AG09319 (cell line): Measurements from ENCODE around the gene ATP8B3.

Experiments used
- DNase-seq: peaks from one replicate; pipeline ENCODE4 v3.0.0-alpha.2; 2010; ENCODE audit warnings: low read depth; ENCODE audit errors: extremely low read depth
- TF ChIP-seq, protein P1 (sequence below): IDR thresholded peaks from 2 replicates; pipeline ENCODE4 v1.5.1; 2011; ENCODE audit warnings: low read depth, mild to moderate bottlenecking, inconsistent platforms, low read length, moderate library complexity

ATP8B3 gene

DNA sequence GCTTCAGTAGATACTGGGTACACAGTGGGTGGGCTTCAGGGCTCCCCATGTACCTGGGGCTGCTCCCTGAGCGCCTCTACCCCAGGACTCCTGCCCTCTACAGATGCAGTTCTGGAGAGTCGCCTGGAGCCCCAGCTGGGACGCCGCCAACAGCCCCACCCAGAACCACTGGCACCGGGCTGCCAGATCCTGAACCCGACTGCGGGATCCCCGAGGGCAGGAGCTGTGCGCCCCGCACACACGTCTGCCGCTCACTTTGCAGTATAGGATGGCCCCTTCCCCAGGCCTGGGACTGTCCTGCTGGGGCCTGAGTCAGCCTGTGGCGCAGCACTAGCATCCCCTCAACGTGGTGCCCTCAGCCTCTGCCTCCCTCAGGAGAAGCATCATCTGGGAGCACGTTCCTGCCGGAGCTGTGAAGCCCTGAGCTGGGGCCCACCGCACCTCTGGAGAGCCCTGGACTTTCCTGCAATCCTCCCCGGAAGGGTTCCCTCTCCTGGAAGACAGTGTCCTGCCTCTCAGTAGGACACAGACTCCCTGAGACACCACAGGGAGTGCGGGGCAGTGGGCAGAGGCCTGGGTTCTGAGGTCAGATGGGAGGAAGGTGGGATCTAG is 32.5 kb upstream of the ATP8B3 start:
- no peak for DNase-seq
- TF ChIP-seq, protein P1, sequence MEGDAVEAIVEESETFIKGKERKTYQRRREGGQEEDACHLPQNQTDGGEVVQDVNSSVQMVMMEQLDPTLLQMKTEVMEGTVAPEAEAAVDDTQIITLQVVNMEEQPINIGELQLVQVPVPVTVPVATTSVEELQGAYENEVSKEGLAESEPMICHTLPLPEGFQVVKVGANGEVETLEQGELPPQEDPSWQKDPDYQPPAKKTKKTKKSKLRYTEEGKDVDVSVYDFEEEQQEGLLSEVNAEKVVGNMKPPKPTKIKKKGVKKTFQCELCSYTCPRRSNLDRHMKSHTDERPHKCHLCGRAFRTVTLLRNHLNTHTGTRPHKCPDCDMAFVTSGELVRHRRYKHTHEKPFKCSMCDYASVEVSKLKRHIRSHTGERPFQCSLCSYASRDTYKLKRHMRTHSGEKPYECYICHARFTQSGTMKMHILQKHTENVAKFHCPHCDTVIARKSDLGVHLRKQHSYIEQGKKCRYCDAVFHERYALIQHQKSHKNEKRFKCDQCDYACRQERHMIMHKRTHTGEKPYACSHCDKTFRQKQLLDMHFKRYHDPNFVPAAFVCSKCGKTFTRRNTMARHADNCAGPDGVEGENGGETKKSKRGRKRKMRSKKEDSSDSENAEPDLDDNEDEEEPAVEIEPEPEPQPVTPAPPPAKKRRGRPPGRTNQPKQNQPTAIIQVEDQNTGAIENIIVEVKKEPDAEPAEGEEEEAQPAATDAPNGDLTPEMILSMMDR: no peak

DNA sequence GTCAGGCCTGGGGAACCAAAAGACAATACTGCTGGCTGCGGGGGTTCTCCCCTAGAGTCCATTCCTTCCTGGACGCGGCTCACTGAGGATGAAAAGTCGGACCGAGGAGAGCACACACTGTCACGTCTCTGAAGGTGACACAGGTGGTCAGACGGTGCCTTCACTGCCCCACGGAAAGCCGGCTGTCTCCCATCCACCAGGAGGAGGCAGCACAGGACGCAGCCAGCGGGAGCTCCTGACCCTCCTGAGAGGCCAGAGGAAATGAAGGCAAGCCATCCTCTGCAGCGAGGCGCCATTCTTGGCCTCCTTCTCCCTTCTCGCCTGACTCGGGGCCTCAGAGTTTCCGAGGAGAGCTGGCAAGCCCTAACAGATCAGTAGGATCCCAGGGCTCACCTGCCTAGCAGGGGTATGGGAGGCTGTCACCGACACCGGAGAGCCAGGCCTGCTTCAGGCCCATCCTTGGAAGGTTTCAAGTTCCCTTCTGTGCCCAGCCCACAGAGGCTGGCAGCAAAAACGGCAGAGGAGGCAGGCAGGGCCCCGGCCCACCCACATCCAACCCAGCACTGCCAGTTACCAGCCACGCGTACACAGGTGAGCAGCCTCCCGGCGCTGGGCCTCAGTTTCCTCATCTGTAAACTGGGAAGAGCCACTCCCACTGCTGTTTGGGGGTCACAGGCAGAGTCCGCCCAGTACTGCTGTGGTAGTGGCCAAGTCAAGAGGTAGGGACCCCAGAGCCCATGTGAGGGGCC is 31.7 kb upstream of the ATP8B3 start:
- DNase-seq: no peak

DNA sequence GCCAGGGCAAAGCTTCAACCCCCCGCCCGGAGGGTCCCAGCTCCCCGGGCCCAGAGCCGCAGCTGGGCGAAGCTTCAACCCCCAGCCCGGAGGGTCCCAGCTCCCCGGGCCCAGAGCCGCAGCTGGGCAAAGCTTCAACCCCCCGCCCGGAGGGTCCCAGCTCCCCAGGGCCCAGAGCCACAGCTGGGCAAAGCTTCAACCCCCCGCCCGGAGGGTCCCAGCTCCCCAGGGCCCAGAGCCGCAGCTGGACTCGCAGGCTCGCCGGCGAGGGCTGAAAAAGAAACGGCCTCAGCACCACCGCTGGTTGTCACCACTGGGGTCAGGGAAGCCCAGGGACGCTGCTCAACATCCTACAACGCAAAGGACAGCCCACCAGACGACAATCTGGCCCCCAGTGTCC is 31.0 kb upstream of the ATP8B3 start:
- no peak for DNase-seq
- TF ChIP-seq, protein P1: no peak

More for the DNA sequence above, 31.7 kb upstream of the ATP8B3 start:
- TF ChIP-seq, protein P1: no peak

DNA sequence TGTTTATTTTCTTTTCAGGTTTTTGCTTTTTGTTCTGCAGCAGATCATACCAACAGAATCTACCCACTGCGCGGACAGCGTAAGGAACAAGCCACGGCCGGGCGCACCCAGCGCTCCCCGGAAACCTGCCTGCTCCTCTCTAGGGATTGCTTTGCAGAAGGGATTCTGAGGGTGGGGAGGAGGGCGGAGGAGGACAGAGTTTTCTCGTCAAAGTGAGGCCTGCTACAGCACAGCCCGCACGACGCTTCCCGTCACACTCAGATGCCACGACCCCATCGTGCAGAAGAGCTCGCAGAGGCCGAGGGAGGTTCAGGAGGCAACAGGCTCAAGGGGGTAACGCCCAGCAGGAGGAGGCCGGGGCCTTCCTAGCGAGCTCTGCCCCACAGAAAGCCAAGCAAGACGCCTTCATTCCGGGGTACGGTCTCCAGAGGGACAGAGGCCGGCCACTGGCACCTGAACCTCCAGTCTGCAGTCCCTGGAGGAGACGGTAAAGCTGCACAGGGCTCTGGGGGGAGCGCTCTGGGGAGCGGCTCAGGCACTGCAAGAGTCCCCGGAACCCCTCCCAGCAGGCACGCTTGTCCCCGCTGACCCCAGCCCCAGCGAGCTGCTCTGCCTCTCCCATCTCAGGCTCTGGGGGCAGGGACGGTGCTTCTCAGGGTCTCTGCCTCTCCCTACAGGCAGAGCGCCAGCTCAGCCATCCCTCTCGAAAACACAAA is 29.3 kb upstream of the ATP8B3 start:
- DNase-seq: no peak
- TF ChIP-seq, protein P1: no peak

DNA sequence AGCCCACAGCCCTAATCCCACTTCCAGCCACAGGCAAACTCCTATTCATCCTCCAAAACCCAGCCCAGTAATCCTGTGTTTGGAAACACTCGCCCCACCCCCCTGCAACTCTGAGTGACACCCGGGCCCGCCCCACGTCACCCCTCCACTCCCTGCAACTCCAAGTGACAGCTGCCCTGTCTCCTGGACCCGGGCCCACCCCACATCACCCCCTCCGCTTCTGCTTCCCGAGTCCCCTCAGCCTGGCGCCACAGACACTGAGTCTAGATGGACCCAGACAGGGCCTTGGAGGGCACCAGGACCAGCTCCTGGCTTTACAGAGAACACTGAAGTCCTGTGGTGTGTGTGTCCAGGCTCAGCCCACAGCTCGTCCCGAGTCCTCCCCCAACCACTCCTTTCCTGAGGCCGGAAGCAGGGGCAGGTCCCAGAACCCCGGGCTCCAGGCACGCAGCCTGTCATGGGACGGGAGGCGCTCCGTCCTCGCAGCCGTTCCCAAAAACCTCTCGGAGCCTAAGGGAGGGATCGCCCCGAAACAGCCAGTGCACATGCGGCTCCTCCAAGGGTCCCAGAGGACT is 28.6 kb upstream of the ATP8B3 start:
- DNase-seq: no peak

DNA sequence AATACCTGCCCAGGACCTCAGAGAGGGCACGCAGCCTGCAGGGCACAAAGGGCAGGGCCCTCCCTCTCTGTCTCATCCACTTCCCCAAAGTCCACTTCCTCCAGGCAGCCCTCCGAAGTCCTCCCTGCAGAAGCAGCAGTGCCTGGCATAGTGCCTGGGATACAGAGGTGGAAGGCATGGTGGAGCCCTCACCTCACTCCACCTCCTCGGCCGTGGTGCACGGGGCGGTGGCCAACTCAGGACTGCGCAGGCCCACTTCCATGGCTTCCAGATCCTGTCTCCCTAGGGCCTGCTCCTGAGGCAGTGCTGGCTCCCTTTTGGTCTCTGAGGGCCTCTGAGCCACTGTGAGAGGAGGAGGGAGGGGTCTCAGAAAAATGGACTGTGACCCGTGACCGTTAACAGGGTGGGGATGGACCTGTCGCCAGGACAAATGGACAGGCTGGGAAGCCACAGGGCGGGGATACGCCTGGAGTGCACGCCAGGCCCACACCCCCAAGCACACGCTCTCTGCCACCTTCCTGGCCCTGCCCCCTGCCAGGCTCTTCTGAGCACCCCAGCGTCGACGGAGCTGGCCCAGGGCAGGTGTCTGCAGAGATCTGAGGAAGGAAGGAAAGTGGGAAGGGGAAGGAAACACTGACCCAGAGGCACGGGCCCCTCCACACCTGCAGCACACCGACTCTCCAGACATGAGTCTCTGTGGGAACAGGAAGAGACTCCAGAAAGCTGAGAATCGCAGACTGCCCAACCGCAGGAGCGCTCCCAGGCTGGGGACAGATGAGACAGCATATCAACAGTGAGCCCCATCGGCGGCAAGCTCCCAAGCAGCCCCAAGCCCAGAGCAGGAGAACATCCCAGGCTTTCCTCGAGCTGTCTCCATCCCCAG is 27.8 kb upstream of the ATP8B3 start:
- DNase-seq: no peak
- TF ChIP-seq, protein P1: no peak

More for the DNA sequence above, 28.6 kb upstream of the ATP8B3 start:
- TF ChIP-seq, protein P1: no peak
